Ovary (tissue), 3 donors: ENCODE measurements around the gene STX16.

Experiments used
- EP300 ChIP-seq: sonication (generic); formaldehyde crosslinking; IDR thresholded peaks from one replicate; pipeline ENCODE4 v1.6.1; 2017; ENCODE audit warnings: antibody characterized with exemption
- TF ChIP-seq, protein P1 (sequence below), 3 donors: fragments of 450-650 bp in 2 of 3; fragments of 200-600 bp in 1 of 3; IDR thresholded peaks; one replicate each; pipeline versions ENCODE4 v1.5.1 to v1.8.0; 2016 to 2022; ENCODE audit warnings: antibody characterized with exemption in 3 of 3, mild to moderate bottlenecking in 1 of 3
- donor health status: DM: no; HTN: no; CAD: no.

DNA sequence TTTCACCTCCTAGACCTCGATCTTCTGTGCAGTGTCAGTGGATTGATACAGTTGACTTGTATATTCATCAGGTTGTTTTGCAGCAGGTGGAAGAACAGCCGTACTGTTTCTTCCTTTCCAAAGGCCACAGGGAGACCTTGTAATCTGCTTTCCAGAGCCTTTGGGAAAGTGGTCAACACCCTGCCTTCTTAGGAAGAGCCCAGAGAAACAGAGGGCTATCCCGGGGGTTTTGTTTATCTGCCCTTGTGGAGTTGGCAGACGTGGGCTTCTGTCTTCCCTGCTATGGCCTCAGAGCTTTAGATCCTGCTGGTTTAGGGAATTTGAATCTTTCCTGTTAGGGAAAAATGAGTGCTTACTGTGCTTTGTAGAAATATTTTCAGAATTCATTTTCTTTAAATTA lies 19.6 kb downstream of the STX16 start:
- TF ChIP-seq EP300 = no peak
- TF ChIP-seq, protein P1, sequence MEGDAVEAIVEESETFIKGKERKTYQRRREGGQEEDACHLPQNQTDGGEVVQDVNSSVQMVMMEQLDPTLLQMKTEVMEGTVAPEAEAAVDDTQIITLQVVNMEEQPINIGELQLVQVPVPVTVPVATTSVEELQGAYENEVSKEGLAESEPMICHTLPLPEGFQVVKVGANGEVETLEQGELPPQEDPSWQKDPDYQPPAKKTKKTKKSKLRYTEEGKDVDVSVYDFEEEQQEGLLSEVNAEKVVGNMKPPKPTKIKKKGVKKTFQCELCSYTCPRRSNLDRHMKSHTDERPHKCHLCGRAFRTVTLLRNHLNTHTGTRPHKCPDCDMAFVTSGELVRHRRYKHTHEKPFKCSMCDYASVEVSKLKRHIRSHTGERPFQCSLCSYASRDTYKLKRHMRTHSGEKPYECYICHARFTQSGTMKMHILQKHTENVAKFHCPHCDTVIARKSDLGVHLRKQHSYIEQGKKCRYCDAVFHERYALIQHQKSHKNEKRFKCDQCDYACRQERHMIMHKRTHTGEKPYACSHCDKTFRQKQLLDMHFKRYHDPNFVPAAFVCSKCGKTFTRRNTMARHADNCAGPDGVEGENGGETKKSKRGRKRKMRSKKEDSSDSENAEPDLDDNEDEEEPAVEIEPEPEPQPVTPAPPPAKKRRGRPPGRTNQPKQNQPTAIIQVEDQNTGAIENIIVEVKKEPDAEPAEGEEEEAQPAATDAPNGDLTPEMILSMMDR (IDR thresholded peaks at IDR 0.05) = no peak
